HL-60 (cell line): ENCODE data around the gene COL24A1.

Source experiments
- DNase-seq, 2 experiments: peaks; one replicate each; pipeline ENCODE4 v3.0.0-alpha.2; 2010 to 2020; ENCODE audit warnings: low read depth in 1 of 2, low spot score in 1 of 2
- H3K27ac ChIP-seq: fragments of 250-450 bp; sonication (Bioruptor Pico); replicated peaks from 2 replicates; pipeline ENCODE4 v1.5.1; 2020; ENCODE audit warnings: mild to moderate bottlenecking, moderate library complexity
- H3K27me3 ChIP-seq: fragments of 250-450 bp; sonication (Bioruptor Pico); 2 replicates; pipeline ENCODE4 v1.5.1; 2021; ENCODE audit warnings: mild to moderate bottlenecking, moderate library complexity; ENCODE audit not compliant: insufficient read depth, poor library complexity, severe bottlenecking
- H3K4me3 ChIP-seq: replicated peaks from 2 replicates; pipeline ENCODE4 v1.5.1; 2011; ENCODE audit warnings: mild to moderate bottlenecking, control low read depth, low read length; ENCODE audit not compliant: insufficient read depth
- CTCF ChIP-seq: IDR thresholded peaks from one replicate; pipeline ENCODE4 v1.5.1; 2011; ENCODE audit warnings: low read length, control low read depth, inconsistent platforms; ENCODE audit not compliant: insufficient read depth
- GABPA ChIP-seq: IDR thresholded peaks from 2 replicates; pipeline ENCODE4 v1.6.1; 2012; ENCODE audit warnings: low read depth
- POLR2AphosphoS5 ChIP-seq: IDR thresholded peaks from 2 replicates; pipeline ENCODE4 v1.6.1; 2012; ENCODE audit warnings: low read depth
- REST ChIP-seq: IDR thresholded peaks from 2 replicates; pipeline ENCODE4 v1.6.1; 2012; ENCODE audit warnings: low read depth; ENCODE audit not compliant: insufficient replicate concordance
- SPI1 ChIP-seq: IDR thresholded peaks from 2 replicates; pipeline ENCODE4 v1.6.1; 2012; ENCODE audit warnings: low read depth, mild to moderate bottlenecking, borderline replicate concordance

The COL24A1 gene

GRCh38 chr1:86200901-86201300 lies 44.3 kb upstream of the COL24A1 start:
- DNase-seq, result no peak
- H3K27me3 ChIP-seq, result no peaks in the 10 kb centered on the region
- no peak overlapping the region for H3K4me3 ChIP-seq
- TF ChIP-seq GABPA (no peak), CTCF (no peak), REST (no peak), SPI1 (no peak), POLR2AphosphoS5 (no peak)
- H3K27ac ChIP-seq, result no peak overlapping the region

DNA sequence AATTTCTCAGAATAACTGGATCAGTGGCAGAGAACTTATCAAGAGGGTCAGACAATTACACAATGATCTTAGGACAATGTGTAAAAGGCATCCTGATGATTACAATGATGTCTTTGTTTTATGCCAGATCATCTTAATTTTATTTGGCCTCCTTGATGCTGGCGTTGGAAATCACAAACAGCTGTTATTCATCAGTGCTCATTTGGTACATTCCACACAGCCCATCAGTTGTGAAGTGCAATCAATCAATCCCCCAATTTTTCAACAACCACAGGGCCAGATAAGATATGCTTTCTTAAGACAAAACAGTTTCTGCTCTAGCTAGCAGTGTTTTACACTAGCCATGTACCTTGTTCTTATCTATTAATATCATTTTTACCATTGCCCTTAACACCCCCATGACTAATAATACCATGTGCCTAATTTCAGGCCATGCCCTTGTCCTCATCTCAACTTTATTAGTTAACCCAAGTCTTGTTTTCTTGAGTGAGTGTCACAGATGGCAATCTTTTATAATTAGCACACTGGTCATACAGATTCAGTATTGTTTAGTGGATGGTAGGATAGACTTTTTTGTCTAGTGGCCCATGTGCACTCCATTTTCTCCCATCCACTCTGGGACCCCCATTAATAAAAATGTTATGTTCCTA lies 40.8 kb upstream of the COL24A1 start:
- H3K27ac ChIP-seq, result no peak overlapping the region
- DNase-seq, result no peak
- H3K27me3 ChIP-seq, result no peaks in the 10 kb centered on the region
- no peak overlapping the region for H3K4me3 ChIP-seq
- TF ChIP-seq CTCF (no peak), REST (no peak), POLR2AphosphoS5 (no peak), GABPA (no peak), SPI1 (no peak)

GRCh38 chr1:86195281-86195680 lies 38.7 kb upstream of the COL24A1 start:
- no peaks in the 10 kb centered on the region for H3K27me3 ChIP-seq
- H3K27ac ChIP-seq, result no peak overlapping the region
- no peak for TF ChIP-seq REST
- no peak for TF ChIP-seq GABPA
- no peak for TF ChIP-seq POLR2AphosphoS5
- TF ChIP-seq CTCF, result no peak
- TF ChIP-seq SPI1, result no peak
- no peak for DNase-seq
- no peak overlapping the region for H3K4me3 ChIP-seq
